KOPT-K1 (cell line): ENCODE measurements around the gene ATP9B.

Source experiments
- H3K27ac ChIP-seq: fragments of 200-600 bp; sonication (generic); 2 replicates; pipeline ENCODE4 v1.5.1; 2016; ENCODE audit warnings: antibody characterized with exemption, mild to moderate bottlenecking, low read depth, low read length; ENCODE audit not compliant: poor library complexity, severe bottlenecking
- H3K36me3 ChIP-seq: fragments of 200-600 bp; sonication (generic); 2 replicates; pipeline ENCODE4 v1.5.1; 2017; ENCODE audit warnings: antibody characterized with exemption, mild to moderate bottlenecking, low read length, moderate library complexity; ENCODE audit not compliant: insufficient read depth
- H3K9me3 ChIP-seq: fragments of 200-600 bp; sonication (generic); 2 replicates; pipeline ENCODE4 v1.5.1; 2017; ENCODE audit warnings: antibody characterized with exemption, low read length, mild to moderate bottlenecking; ENCODE audit not compliant: insufficient read depth, poor library complexity, severe bottlenecking

Gene ATP9B

DNA sequence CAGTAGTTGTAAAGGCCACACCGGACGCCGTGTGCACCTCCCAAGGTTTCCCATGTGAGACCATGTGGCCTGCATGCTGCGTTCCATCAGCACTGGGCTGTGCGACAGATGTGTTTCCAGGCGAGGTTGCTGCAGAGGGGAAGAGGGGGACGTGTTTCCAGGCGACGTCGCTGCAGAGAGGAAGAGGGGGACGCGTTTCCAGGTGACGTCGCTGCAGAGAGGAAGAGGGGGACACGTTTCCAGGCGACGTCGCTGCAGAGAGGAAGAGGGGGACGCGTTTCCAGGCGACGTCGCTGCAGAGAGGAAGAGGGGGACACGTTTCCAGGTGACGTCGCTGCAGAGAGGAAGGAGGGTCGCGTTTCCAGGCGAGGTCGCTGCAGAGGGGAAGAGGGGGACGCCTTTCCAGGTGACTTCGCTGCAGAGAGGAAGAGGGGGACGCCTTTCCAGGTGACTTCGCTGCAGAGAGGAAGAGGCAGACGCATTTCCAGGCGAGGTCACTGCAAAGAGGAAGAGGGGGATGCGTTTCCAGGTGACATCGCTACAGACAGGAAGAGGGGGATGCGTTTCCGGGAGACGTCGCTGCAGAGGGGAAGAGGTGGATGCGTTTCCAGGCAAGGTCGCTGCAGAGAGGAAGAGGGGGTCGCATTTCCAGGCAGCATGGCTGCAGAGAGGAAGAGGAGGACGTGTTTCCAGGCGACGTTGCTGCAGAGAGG lies 351.0 kb downstream of the ATP9B start:
- no peaks in the 10 kb centered on the region for H3K9me3 ChIP-seq
- no peak overlapping the region for H3K27ac ChIP-seq
- peaks cover 19% of the 10 kb centered on the region; the same call in 1 of the 2 replicates for H3K36me3 ChIP-seq

DNA sequence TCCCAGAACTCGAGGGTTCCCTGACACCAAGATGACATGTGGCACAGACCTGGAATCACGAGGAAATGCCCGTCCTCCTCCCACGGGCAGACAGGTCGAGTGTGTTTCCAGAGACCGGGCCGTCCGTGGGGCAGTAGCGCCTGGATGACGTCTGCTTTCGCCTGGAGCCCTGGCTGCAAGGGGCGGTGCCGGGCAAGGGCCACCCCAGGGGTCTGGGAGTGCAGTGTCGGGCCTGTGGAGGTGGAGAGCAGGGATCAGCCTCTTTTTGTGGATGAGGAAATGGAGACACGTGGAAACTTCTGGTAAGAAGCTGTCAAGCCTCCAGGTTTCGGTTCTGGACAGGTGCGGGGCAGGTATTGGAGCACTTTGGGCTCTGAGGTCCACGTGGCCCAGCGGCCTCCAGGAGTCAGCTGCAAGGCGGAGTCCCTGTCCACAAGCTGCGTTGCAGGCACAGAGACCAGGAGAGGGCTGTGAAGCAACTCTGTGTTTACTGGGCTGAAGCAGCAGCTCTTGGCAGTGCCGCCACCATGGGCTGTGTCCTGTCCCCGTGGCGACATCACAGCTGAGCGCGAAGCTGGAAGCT lies 352.2 kb downstream of the ATP9B start:
- Histone ChIP-seq H3K9me3 (no peaks in the 10 kb centered on the region), H3K36me3 (peaks cover 19% of the 10 kb centered on the region; the same call in 1 of the 2 replicates), H3K27ac (no peak overlapping the region)

GRCh38 chr18:79422022-79422782 lies 353.0 kb downstream of the ATP9B start:
- Histone ChIP-seq H3K36me3 (peaks cover 19% of the 10 kb centered on the region; the same call in 1 of the 2 replicates), H3K27ac (no peak overlapping the region), H3K9me3 (no peaks in the 10 kb centered on the region)

- no peak overlapping the region for H3K27ac ChIP-seq
- no peaks in the 10 kb centered on the region for H3K9me3 ChIP-seq
- H3K36me3 ChIP-seq = peaks cover 19% of the 10 kb centered on the region; the same call in 1 of the 2 replicates
Observed at GRCh38 chr18:79422783-79423165, 353.6 kb downstream of the ATP9B start.

DNA sequence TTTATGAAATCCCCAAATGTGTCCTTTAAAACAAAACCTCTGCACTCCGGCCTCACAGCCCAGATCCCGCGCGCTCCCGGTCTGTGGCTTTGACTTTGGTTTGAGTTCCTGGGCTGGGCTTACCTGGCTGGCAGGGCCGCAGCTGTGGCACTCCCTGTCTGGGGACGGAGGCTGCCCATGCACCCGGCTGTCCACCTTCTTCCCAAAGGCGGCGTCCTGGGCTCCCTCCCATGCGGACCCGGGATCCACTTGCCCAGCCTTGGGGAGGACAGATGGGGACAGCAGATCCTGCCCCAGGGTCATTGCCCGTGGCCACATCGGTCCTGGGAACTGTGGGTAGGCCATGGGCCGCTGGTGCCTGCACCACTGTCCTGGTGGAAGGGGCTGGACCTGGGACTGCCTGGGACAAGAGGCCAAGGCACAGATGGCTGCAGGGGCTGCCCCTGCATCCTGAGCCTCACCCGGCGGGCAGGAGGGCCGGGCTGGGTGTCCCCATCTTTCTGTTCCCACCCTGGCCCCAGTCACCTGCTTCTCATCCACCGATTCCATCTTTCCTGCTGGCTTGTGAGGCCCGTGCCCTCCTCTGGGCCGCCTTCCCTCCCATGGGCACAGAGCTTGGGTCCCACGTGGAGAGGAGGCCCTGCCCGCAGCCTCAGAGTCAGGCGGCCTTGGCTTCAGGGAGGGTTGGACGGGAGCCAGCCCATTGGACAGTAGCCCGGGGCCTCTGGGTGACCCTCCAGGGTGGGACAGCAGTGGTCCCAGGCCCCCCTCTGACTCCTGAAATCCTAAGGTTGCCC lies 354.2 kb downstream of the ATP9B start:
- Histone ChIP-seq H3K27ac (no peak overlapping the region), H3K36me3 (peaks cover 19% of the 10 kb centered on the region; the same call in 1 of the 2 replicates), H3K9me3 (no peaks in the 10 kb centered on the region)

GRCh38 chr18:79424008-79424565 lies 354.9 kb downstream of the ATP9B start:
- Histone ChIP-seq H3K36me3 (peaks cover 19% of the 10 kb centered on the region; the same call in 1 of the 2 replicates), H3K27ac (no peak overlapping the region), H3K9me3 (no peaks in the 10 kb centered on the region)

DNA sequence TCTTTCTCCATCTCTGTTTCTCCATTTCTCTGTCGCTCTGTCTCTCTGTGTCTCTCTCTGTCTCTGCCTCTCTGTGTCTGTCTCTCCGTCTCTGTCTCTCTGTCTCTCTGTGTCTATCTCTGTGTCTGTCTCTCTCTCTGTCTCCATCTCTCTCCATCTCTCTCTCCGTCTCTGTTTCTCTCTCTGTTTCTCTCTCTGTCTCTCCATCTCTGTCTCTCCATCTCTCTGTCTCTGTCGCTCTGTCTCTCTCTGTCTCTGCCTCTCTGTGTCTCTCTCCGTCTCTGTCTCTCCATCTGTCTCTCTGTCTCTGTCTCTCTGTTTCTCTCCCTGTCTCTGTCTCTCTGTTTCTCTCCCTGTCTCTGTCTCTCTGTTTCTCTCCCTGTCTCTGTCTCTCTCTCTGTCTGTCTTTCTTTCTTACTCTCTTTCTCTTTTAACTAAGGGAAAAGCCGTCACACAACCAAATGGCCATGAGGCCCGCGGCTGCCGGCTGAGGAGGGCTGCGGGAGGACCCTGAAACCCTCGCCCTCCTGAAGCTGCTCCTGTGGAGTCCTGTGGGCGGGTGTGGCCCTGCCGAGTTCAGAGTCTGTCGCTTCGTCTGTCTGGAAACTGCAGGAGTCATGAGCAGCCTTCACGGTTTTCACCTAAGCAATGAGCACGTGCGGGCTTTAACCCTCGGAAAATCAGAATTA lies 355.8 kb downstream of the ATP9B start:
- Histone ChIP-seq H3K36me3 (peaks cover 19% of the 10 kb centered on the region; the same call in 1 of the 2 replicates), H3K27ac (no peak overlapping the region)

GRCh38 chr18:79425569-79425886 lies 356.3 kb downstream of the ATP9B start:
- peaks cover 16% of the 10 kb centered on the region; the same call in 1 of the 2 replicates for H3K36me3 ChIP-seq
- no peak overlapping the region for H3K27ac ChIP-seq
- no peaks in the 10 kb centered on the region for H3K9me3 ChIP-seq

More for the DNA sequence above, 355.8 kb downstream of the ATP9B start:
- H3K9me3 ChIP-seq = no peaks in the 10 kb centered on the region

DNA sequence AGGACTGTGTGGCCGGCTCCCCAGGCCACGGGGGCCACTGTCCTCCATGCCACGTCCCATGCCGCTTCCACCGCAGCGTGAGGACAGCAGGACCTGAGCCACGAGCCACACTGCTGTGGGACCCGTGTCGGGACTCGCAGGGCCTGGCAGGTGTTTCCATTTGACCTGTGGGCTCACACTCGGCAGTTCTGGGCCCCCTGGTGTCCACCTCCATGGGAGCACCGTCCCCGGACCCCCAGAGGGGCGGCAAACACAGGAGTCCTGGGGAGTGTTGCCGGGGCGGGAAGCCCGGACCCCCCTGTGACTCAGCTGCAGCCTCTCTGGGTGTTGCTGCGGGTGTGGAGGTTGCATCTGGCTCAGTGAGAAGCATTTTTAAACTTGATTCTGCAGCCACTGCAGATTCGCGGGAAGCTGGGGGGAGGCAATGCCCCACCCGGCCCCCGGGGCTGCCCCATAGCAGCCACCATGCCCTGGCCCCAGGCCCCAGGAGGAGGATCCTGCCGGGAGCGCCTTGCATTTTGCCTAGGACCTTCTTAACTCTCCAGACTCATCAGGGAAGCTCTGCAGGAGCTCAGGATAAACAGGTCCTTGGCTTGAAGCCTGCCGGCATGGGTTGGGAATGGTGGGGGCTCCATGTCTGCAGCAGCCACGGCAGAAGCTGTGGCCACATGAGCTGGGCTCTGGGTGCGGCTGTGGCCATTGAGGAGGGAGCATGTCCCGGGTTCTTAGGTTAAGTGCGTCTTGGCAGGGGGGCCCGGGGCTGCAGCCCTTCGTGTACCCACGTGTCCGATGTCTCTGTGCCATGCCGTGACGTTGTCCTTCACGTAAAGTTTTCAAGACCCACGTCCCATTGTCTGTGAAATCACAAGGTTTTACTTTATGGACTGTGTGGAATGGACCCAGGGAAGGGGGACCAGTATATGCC lies 357.4 kb downstream of the ATP9B start:
- Histone ChIP-seq H3K36me3 (peaks cover 8% of the 10 kb centered on the region; the same call in 1 of the 2 replicates), H3K27ac (no peak overlapping the region), H3K9me3 (no peaks in the 10 kb centered on the region)

DNA sequence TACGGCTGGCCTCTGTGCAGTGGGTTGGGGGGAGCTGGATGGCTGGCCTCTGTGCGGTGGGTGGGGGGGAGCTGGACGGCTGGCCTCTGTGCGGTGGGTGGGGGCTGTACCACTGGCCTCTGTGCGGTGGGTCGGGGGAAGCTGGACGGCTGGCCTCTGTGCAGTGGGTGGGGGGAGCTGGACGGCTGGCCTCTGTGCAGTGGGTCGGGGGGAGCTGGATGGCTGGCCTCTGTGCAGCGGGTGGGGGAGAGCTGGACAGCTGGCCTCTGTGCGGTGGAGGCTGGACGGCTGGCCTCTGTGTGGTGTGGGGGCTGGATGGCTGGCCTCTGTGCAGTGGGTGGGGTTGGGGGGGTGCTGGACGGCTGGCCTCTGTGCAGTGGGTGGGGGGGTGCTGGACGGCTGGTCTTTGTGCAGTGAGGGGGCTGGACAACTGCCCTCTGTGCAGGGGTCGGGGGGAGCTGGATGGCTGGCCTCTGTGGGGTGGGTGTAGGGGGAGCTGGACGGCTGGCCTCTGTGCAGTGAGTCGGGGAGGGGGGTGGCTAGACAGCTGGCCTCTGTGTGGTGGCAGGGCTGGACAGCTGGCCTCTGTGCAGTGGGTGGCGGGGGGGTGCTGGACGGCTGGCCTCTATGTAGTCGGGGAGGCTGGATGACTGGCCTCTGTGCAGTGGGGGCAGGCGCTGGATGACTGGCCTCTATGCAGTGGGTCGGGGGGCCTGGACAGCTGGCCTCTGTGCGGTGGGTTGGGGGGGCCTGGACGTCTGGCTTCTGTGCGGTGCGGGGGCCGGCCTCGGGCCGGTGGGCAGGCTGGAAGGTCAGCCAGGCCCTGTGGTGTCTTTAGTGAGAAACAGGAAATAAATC lies 358.4 kb downstream of the ATP9B start:
- H3K9me3 ChIP-seq = no peaks in the 10 kb centered on the region
- H3K27ac ChIP-seq = no peak overlapping the region
- no peaks in the 10 kb centered on the region for H3K36me3 ChIP-seq
